HG03045 (cell line): ENCODE measurements around the gene CNTRL.
A peak's percentile ranks its signal among the peaks of the same experiment; 100 is the strongest.
"Not testable (repeated sequence)": the region's sequence is repeated elsewhere in the genome, so short reads cannot be mapped to it uniquely, and the experiment has no call there.

Experiments used
- ATAC-seq: cut with Tn5 transposase; IDR thresholded peaks from one replicate; pipeline ENCODE4 v1.9.1; 2021; ENCODE audit warnings: mild to moderate bottlenecking, moderate library complexity; ENCODE audit not compliant: unreplicated experiment

Gene CNTRL

GRCh38 chr9:121074370-121075250, at the start of gene CNTRL:
CNTRL (plus strand) TSS chr9:121074955; CDS start chr9:121088327, 13,372 bp downstream.
- ATAC-seq = peak; percentile 68

GRCh38 chr9:121026260-121026691, 48.5 kb upstream of the CNTRL start:
- no peak for ATAC-seq

GRCh38 chr9:121026768-121027167, 48.0 kb upstream of the CNTRL start:
- ATAC-seq = no peak

GRCh38 chr9:121028285-121028684, 46.5 kb upstream of the CNTRL start:
- ATAC-seq = not testable (repeated sequence)

- no peak for ATAC-seq
Measured at GRCh38 chr9:121029469-121029868, 45.3 kb upstream of the CNTRL start.

- ATAC-seq = no peak
Measured at GRCh38 chr9:121034529-121034928, 40.2 kb upstream of the CNTRL start.

- not testable (repeated sequence) for ATAC-seq
Measured at GRCh38 chr9:121035717-121036116, 39.0 kb upstream of the CNTRL start.

GRCh38 chr9:121038362-121038761, 36.4 kb upstream of the CNTRL start:
- no peak for ATAC-seq

GRCh38 chr9:121038804-121039203, 36.0 kb upstream of the CNTRL start:
- ATAC-seq = no peak

GRCh38 chr9:121048175-121048574, 26.6 kb upstream of the CNTRL start:
- no peak for ATAC-seq

- no peak for ATAC-seq
Measured at GRCh38 chr9:121048618-121049017, 26.1 kb upstream of the CNTRL start.

- no peak for ATAC-seq
Measured at GRCh38 chr9:121050128-121050988, 24.4 kb upstream of the CNTRL start, which contains the start of gene C5. C5 (minus strand) TSS chr9:121050275; CDS start chr9:121050246, 29 bp downstream.

GRCh38 chr9:121053544-121053943, 21.2 kb upstream of the CNTRL start:
- no peak for ATAC-seq

- no peak for ATAC-seq
Measured at GRCh38 chr9:121055642-121056143, 19.1 kb upstream of the CNTRL start.

- ATAC-seq = no peak
Measured at GRCh38 chr9:121057821-121058220, 16.9 kb upstream of the CNTRL start.

- no peak for ATAC-seq
Measured at GRCh38 chr9:121059513-121059912, 15.2 kb upstream of the CNTRL start.

GRCh38 chr9:121059998-121060636, 14.6 kb upstream of the CNTRL start:
- ATAC-seq = no peak

GRCh38 chr9:121066850-121067249, 7.9 kb upstream of the CNTRL start:
- no peak for ATAC-seq

GRCh38 chr9:121067640-121068039, 7.1 kb upstream of the CNTRL start:
- no peak for ATAC-seq

- ATAC-seq = no peak
Measured at GRCh38 chr9:121069396-121069795, 5.4 kb upstream of the CNTRL start.

- no peak for ATAC-seq
Measured at GRCh38 chr9:121071370-121071755, 3.4 kb upstream of the CNTRL start.
